ENCODE results near the gene PRKAG2. TPM values are rescaled to one million over a fixed set of nuclear protein-coding genes. Genes with fewer than 3 reads are reported as not detected.

The PRKAG2 gene
- total and polyA plus RNA-seq, 2 experiments from 2014 or later = 17.0 to 19.5 TPM

- Histone ChIP-seq H3K27ac (no peak overlapping the region), H4K20me1 (ENCODE audit: insufficient read depth) (no peaks in the 10 kb centered on the region), H3K36me3 (ENCODE audit: low read depth) (no peaks in the 10 kb centered on the region), H3K9me3 (ENCODE audit: low read depth) (no peaks in the 10 kb centered on the region), H3K9ac (no peak overlapping the region), H3K27me3 (replicated peaks; ENCODE audit: insufficient read depth) (no peaks in the 10 kb centered on the region), H3F3A (ENCODE audit: insufficient read depth) (peaks cover 20% of the 10 kb centered on the region), H3K9me2 (ENCODE audit: insufficient read depth) (peaks cover 6% of the 10 kb centered on the region; the same call in 1 of the 2 replicates), H3K4me1 (ENCODE audit: insufficient read depth) (peaks cover 14% of the 10 kb centered on the region), H3K4me3 (no peak overlapping the region), H3K79me2 (ENCODE audit: insufficient read depth) (no peaks in the 10 kb centered on the region), H3K4me2 (ENCODE audit: unreplicated experiment) (no peak overlapping the region), H2AFZ (no peak overlapping the region)
- TF ChIP-seq EZH2 (IDR thresholded peaks at IDR 0.05; ENCODE audit: insufficient read depth, poor library complexity, severe bottlenecking) (no peak), EZH2phosphoT487 (IDR thresholded peaks at IDR 0.05; ENCODE audit: insufficient read depth, low read depth) (no peak)
- in situ Hi-C loops (cut with MboI) = no loop called here
- DNase-seq = no peak
Observed at GRCh38 chr7:151644554-151644953, 232.4 kb downstream of the PRKAG2 start.

- H3K4me3 ChIP-seq = no peak overlapping the region
- DNase-seq = no peak
- H3K79me2 ChIP-seq (ENCODE audit: insufficient read depth) = no peaks in the 10 kb centered on the region
- H3K4me1 ChIP-seq (ENCODE audit: insufficient read depth) = 0 out of 2 replicates have a peak, but pooled peaks cover 6% of the 10 kb centered on the region
- TF ChIP-seq EZH2phosphoT487 (IDR thresholded peaks at IDR 0.05; ENCODE audit: insufficient read depth, low read depth) (no peak), EZH2 (IDR thresholded peaks at IDR 0.05; ENCODE audit: insufficient read depth, poor library complexity, severe bottlenecking) (no peak)
- in situ Hi-C loops (cut with MboI) = no loop called here
- H4K20me1 ChIP-seq (ENCODE audit: insufficient read depth) = no peaks in the 10 kb centered on the region
- no peaks in the 10 kb centered on the region for H3K36me3 ChIP-seq (ENCODE audit: low read depth)
- no peaks in the 10 kb centered on the region for H3K27me3 ChIP-seq (replicated peaks; ENCODE audit: insufficient read depth)
- H3K9ac ChIP-seq = no peak overlapping the region
- no peaks in the 10 kb centered on the region for H3K9me3 ChIP-seq (ENCODE audit: low read depth)
- H3F3A ChIP-seq (ENCODE audit: insufficient read depth) = peaks cover 13% of the 10 kb centered on the region
- no peak overlapping the region for H3K27ac ChIP-seq
- WGBS, 2 experiments (ENCODE audit: low coverage in 1 of 2, low lambda C conversion rate in 2 of 2, missing lambda C conversion rate in 2 of 2) = 34 to 37% methylated on average over 3 of the region's 3 CpGs
- H3K4me2 ChIP-seq (ENCODE audit: unreplicated experiment) = no peak overlapping the region
- H3K9me2 ChIP-seq (ENCODE audit: insufficient read depth) = peaks cover 6% of the 10 kb centered on the region; the same call in 1 of the 2 replicates
- no peak overlapping the region for H2AFZ ChIP-seq
Observed at GRCh38 chr7:151642746-151643145, 234.2 kb downstream of the PRKAG2 start.

- in situ Hi-C loops (cut with MboI) = no loop called here
- Histone ChIP-seq H3K9me3 (ENCODE audit: low read depth) (no peaks in the 10 kb centered on the region), H3K9me2 (ENCODE audit: insufficient read depth) (peaks cover 6% of the 10 kb centered on the region; the same call in 1 of the 2 replicates), H3K36me3 (ENCODE audit: low read depth) (no peaks in the 10 kb centered on the region), H3K27ac (no peak overlapping the region), H4K20me1 (ENCODE audit: insufficient read depth) (no peaks in the 10 kb centered on the region), H3K4me2 (ENCODE audit: unreplicated experiment) (no peak overlapping the region), H3K27me3 (replicated peaks; ENCODE audit: insufficient read depth) (no peaks in the 10 kb centered on the region), H2AFZ (no peak overlapping the region), H3K4me3 (no peak overlapping the region), H3K9ac (no peak overlapping the region), H3K79me2 (ENCODE audit: insufficient read depth) (no peaks in the 10 kb centered on the region), H3F3A (ENCODE audit: insufficient read depth) (peaks cover 12% of the 10 kb centered on the region), H3K4me1 (ENCODE audit: insufficient read depth) (0 out of 2 replicates have a peak, but pooled peaks cover 6% of the 10 kb centered on the region)
- WGBS, 2 experiments (ENCODE audit: low coverage in 1 of 2, low lambda C conversion rate in 2 of 2, missing lambda C conversion rate in 2 of 2) = 89 to 94% methylated on average over 2 of the region's 2 CpGs
- DNase-seq = no peak
- TF ChIP-seq EZH2phosphoT487 (IDR thresholded peaks at IDR 0.05; ENCODE audit: insufficient read depth, low read depth) = no peak
- TF ChIP-seq EZH2 (IDR thresholded peaks at IDR 0.05; ENCODE audit: insufficient read depth, poor library complexity, severe bottlenecking) = no peak
Observed at GRCh38 chr7:151641587-151641986, 235.3 kb downstream of the PRKAG2 start.

GRCh38 chr7:151637781-151638261 is 239.1 kb downstream of the PRKAG2 start:
- no peak overlapping the region for H2AFZ ChIP-seq
- H3K27ac ChIP-seq = no peak overlapping the region
- 36 to 40% methylated on average over 9 of the region's 9 CpGs for WGBS, 2 experiments (ENCODE audit: low coverage in 1 of 2, low lambda C conversion rate in 2 of 2, missing lambda C conversion rate in 2 of 2)
- no peaks in the 10 kb centered on the region for H4K20me1 ChIP-seq (ENCODE audit: insufficient read depth)
- no peak overlapping the region for H3K9ac ChIP-seq
- H3K4me1 ChIP-seq (ENCODE audit: insufficient read depth) = 0 out of 2 replicates have a peak, but pooled peaks cover 6% of the 10 kb centered on the region
- H3K9me2 ChIP-seq (ENCODE audit: insufficient read depth) = no peaks in the 10 kb centered on the region
- no peaks in the 10 kb centered on the region for H3K9me3 ChIP-seq (ENCODE audit: low read depth)
- no peak overlapping the region for H3K4me3 ChIP-seq
- H3K79me2 ChIP-seq (ENCODE audit: insufficient read depth) = no peaks in the 10 kb centered on the region
- H3K27me3 ChIP-seq (replicated peaks; ENCODE audit: insufficient read depth) = no peaks in the 10 kb centered on the region
- H3K4me2 ChIP-seq (ENCODE audit: unreplicated experiment) = no peak overlapping the region
- in situ Hi-C loops (cut with MboI) = no loop called here
- no peak for TF ChIP-seq EZH2 (IDR thresholded peaks at IDR 0.05; ENCODE audit: insufficient read depth, poor library complexity, severe bottlenecking)
- no peak for TF ChIP-seq EZH2phosphoT487 (IDR thresholded peaks at IDR 0.05; ENCODE audit: insufficient read depth, low read depth)
- no peaks in the 10 kb centered on the region for H3K36me3 ChIP-seq (ENCODE audit: low read depth)
- H3F3A ChIP-seq (ENCODE audit: insufficient read depth) = peaks cover 29% of the 10 kb centered on the region
- no peak for DNase-seq

GRCh38 chr7:151634643-151635042 is 242.3 kb downstream of the PRKAG2 start:
- H3F3A ChIP-seq (ENCODE audit: insufficient read depth) = peaks cover 34% of the 10 kb centered on the region
- 98 to 100% methylated on average over 2 of the region's 2 CpGs for WGBS, 2 experiments (ENCODE audit: low coverage in 1 of 2, low lambda C conversion rate in 2 of 2, missing lambda C conversion rate in 2 of 2)
- no peak overlapping the region for H3K27ac ChIP-seq
- no peak overlapping the region for H2AFZ ChIP-seq
- no peaks in the 10 kb centered on the region for H3K36me3 ChIP-seq (ENCODE audit: low read depth)
- no peak for DNase-seq
- peaks cover 16% of the 10 kb centered on the region for H3K79me2 ChIP-seq (ENCODE audit: insufficient read depth)
- peaks cover 9% of the 10 kb centered on the region for H3K4me1 ChIP-seq (ENCODE audit: insufficient read depth)
- H3K4me3 ChIP-seq = no peak overlapping the region
- no peaks in the 10 kb centered on the region for H4K20me1 ChIP-seq (ENCODE audit: insufficient read depth)
- no peak overlapping the region for H3K9ac ChIP-seq
- no peaks in the 10 kb centered on the region for H3K9me3 ChIP-seq (ENCODE audit: low read depth)
- H3K27me3 ChIP-seq (replicated peaks; ENCODE audit: insufficient read depth) = no peaks in the 10 kb centered on the region
- in situ Hi-C loops (cut with MboI) = no loop called here
- no peaks in the 10 kb centered on the region for H3K9me2 ChIP-seq (ENCODE audit: insufficient read depth)
- TF ChIP-seq EZH2phosphoT487 (IDR thresholded peaks at IDR 0.05; ENCODE audit: insufficient read depth, low read depth) (no peak), EZH2 (IDR thresholded peaks at IDR 0.05; ENCODE audit: insufficient read depth, poor library complexity, severe bottlenecking) (no peak)
- H3K4me2 ChIP-seq (ENCODE audit: unreplicated experiment) = no peak overlapping the region
